ENCODE measurements around the gene ZNF550. TPM values are rescaled to one million over a fixed set of nuclear protein-coding genes. Genes with fewer than 3 reads are reported as not detected.

Gene ZNF550
- total and polyA plus RNA-seq, 2 of the 13 experiments (the other 11 are each of a cell fraction or from before 2014, with no cell fraction given) = 8.6 to 9.1 TPM

DNA sequence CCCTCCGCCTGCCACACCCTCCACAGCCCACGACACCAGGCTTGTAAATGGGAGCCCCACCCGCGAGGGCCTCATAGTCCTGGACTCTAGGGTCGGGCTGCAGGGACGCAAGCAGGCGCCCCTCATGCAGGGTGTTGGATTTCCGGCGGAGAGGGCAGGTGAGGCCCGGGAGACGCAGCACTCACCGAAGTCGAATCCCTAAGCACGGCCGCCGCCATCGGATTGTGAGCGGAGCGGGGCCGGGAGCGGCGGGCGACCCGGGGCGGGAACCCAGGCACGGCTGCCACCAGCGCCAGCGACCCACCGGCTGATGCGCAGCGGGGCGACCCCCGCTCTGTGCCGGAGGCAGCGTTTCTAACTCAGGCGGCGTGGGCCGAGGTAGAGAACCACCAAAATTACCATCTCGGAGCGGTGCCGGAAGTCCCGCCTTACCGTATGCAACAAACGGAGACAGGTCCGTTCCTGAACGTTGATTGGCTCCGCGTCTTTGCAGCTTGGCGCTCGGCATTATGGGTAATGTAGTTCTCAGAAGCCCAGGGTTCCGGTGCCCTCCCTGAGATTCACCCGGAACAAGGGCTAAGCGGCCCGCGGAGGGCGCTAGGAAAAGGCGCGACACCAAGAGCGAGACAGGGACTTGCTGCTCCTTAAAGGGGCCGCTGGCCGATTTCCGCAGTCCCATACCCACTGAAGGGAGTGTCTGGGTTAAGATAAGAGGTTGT is 19.0 kb upstream of the ZNF550 start, which contains the start of gene ZNF416 (continued):
- TF ChIP-seq, protein P1, sequence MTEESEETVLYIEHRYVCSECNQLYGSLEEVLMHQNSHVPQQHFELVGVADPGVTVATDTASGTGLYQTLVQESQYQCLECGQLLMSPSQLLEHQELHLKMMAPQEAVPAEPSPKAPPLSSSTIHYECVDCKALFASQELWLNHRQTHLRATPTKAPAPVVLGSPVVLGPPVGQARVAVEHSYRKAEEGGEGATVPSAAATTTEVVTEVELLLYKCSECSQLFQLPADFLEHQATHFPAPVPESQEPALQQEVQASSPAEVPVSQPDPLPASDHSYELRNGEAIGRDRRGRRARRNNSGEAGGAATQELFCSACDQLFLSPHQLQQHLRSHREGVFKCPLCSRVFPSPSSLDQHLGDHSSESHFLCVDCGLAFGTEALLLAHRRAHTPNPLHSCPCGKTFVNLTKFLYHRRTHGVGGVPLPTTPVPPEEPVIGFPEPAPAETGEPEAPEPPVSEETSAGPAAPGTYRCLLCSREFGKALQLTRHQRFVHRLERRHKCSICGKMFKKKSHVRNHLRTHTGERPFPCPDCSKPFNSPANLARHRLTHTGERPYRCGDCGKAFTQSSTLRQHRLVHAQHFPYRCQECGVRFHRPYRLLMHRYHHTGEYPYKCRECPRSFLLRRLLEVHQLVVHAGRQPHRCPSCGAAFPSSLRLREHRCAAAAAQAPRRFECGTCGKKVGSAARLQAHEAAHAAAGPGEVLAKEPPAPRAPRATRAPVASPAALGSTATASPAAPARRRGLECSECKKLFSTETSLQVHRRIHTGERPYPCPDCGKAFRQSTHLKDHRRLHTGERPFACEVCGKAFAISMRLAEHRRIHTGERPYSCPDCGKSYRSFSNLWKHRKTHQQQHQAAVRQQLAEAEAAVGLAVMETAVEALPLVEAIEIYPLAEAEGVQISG (CRISPR knock-in tag; IDR thresholded peaks at IDR 0.05) = peak; percentile 92
- TF ChIP-seq ZSCAN12 (CRISPR knock-in tag; IDR thresholded peaks at IDR 0.05) = no peak
- TF ChIP-seq, protein P2, sequence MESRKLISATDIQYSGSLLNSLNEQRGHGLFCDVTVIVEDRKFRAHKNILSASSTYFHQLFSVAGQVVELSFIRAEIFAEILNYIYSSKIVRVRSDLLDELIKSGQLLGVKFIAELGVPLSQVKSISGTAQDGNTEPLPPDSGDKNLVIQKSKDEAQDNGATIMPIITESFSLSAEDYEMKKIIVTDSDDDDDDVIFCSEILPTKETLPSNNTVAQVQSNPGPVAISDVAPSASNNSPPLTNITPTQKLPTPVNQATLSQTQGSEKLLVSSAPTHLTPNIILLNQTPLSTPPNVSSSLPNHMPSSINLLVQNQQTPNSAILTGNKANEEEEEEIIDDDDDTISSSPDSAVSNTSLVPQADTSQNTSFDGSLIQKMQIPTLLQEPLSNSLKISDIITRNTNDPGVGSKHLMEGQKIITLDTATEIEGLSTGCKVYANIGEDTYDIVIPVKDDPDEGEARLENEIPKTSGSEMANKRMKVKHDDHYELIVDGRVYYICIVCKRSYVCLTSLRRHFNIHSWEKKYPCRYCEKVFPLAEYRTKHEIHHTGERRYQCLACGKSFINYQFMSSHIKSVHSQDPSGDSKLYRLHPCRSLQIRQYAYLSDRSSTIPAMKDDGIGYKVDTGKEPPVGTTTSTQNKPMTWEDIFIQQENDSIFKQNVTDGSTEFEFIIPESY (CRISPR knock-in tag; IDR thresholded peaks at IDR 0.05) = no peak
- TF ChIP-seq CCDC6 (CRISPR knock-in tag; IDR thresholded peaks at IDR 0.05) = no peak
- TF ChIP-seq ZNF253 (CRISPR knock-in tag; IDR thresholded peaks at IDR 0.05; ENCODE audit: borderline replicate concordance) = no peak
- no peak for TF ChIP-seq ZNF160 (CRISPR knock-in tag; IDR thresholded peaks at IDR 0.05)
- no peak for TF ChIP-seq PAF1 (CRISPR knock-in tag; IDR thresholded peaks at IDR 0.05)
- TF ChIP-seq KMT2A (CRISPR knock-in tag; IDR thresholded peaks at IDR 0.05) = peak; percentile 62; the same call in 1 of the 2 replicates
- TF ChIP-seq, protein P3, sequence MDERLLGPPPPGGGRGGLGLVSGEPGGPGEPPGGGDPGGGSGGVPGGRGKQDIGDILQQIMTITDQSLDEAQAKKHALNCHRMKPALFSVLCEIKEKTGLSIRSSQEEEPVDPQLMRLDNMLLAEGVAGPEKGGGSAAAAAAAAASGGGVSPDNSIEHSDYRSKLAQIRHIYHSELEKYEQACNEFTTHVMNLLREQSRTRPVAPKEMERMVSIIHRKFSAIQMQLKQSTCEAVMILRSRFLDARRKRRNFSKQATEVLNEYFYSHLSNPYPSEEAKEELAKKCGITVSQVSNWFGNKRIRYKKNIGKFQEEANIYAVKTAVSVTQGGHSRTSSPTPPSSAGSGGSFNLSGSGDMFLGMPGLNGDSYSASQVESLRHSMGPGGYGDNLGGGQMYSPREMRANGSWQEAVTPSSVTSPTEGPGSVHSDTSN (CRISPR knock-in tag; IDR thresholded peaks at IDR 0.05) = peak; percentile 65; the same call in 1 of the 2 replicates
- no peak for TF ChIP-seq HNRNPUL1 (IDR thresholded peaks at IDR 0.05; ENCODE audit: low read depth, low read length)
- no peak for TF ChIP-seq GATAD2A (CRISPR knock-in tag; IDR thresholded peaks at IDR 0.05)
- TF ChIP-seq, protein P4, sequence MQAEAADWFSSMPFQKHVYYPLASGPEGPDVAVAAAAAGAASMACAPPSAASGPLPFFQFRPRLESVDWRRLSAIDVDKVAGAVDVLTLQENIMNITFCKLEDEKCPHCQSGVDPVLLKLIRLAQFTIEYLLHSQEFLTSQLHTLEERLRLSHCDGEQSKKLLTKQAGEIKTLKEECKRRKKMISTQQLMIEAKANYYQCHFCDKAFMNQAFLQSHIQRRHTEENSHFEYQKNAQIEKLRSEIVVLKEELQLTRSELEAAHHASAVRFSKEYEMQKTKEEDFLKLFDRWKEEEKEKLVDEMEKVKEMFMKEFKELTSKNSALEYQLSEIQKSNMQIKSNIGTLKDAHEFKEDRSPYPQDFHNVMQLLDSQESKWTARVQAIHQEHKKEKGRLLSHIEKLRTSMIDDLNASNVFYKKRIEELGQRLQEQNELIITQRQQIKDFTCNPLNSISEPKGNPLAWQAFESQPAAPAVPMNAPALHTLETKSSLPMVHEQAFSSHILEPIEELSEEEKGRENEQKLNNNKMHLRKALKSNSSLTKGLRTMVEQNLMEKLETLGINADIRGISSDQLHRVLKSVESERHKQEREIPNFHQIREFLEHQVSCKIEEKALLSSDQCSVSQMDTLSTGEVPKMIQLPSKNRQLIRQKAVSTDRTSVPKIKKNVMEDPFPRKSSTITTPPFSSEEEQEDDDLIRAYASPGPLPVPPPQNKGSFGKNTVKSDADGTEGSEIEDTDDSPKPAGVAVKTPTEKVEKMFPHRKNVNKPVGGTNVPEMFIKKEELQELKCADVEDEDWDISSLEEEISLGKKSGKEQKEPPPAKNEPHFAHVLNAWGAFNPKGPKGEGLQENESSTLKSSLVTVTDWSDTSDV (CRISPR knock-in tag; IDR thresholded peaks at IDR 0.05) = 0 out of 2 replicates have a peak, but pooled peaks have one; percentile 28
- TF ChIP-seq, protein P5, sequence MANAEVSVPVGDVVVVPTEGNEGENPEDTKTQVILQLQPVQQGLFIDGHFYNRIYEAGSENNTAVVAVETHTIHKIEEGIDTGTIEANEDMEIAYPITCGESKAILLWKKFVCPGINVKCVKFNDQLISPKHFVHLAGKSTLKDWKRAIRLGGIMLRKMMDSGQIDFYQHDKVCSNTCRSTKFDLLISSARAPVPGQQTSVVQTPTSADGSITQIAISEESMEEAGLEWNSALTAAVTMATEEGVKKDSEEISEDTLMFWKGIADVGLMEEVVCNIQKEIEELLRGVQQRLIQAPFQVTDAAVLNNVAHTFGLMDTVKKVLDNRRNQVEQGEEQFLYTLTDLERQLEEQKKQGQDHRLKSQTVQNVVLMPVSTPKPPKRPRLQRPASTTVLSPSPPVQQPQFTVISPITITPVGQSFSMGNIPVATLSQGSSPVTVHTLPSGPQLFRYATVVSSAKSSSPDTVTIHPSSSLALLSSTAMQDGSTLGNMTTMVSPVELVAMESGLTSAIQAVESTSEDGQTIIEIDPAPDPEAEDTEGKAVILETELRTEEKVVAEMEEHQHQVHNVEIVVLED (CRISPR knock-in tag; IDR thresholded peaks at IDR 0.05; ENCODE audit: borderline replicate concordance) = peak; percentile 92
- TF ChIP-seq DMAP1 (CRISPR knock-in tag; IDR thresholded peaks at IDR 0.05) = no peak
- TF ChIP-seq, protein P6, sequence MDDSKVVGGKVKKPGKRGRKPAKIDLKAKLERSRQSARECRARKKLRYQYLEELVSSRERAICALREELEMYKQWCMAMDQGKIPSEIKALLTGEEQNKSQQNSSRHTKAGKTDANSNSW (CRISPR knock-in tag; IDR thresholded peaks at IDR 0.05; ENCODE audit: borderline replicate concordance) = no peak
- TF ChIP-seq ZFP82 (CRISPR knock-in tag; IDR thresholded peaks at IDR 0.05; ENCODE audit: borderline replicate concordance) = no peak
- 0 out of 2 replicates have a peak, but pooled peaks have one; percentile 27 for TF ChIP-seq NRL (CRISPR knock-in tag; IDR thresholded peaks at IDR 0.05; ENCODE audit: borderline replicate concordance)

All from HepG2 (cell line).